Stimulated activated naive CD4-positive, alpha-beta T cell (primary cell): Measurements from ENCODE around the gene SRMS.
A peak's percentile ranks its signal among the peaks of the same experiment; 100 is the strongest.

Source experiments
- DNase-seq, 6 experiments: peaks; one replicate each; lab custom pipeline; 2025; lab: John Stamatoyannopoulos, UW

The SRMS gene

GRCh38 chr20:63539092-63539430 is 8.5 kb downstream of the SRMS start:
- no peak for DNase-seq

GRCh38 chr20:63538204-63539091 is 9.1 kb downstream of the SRMS start:
- DNase-seq: peak in 4 of 6 experiments; percentile 56 to 68 (median 62)

GRCh38 chr20:63537525-63538203 is 9.9 kb downstream of the SRMS start:
- DNase-seq: peak; percentile 83 to 93 (median 89)

- DNase-seq: peak in 2 of 6 experiments; percentile 10 to 35
Measured at GRCh38 chr20:63536997-63537524, 10.5 kb downstream of the SRMS start, which contains the start of gene PTK6. Gene PTK6, minus strand, starts transcription at chr20:63537376. Its CDS starts 62 bp downstream, at chr20:63537314.

- DNase-seq: no peak
Measured at GRCh38 chr20:63536241-63536977, 11.1 kb downstream of the SRMS start.

- DNase-seq: no peak
Measured at GRCh38 chr20:63534831-63535651, 12.5 kb downstream of the SRMS start.

- DNase-seq: no peak
Measured at GRCh38 chr20:63534427-63534830, 13.1 kb downstream of the SRMS start.

- DNase-seq: no peak
Measured at GRCh38 chr20:63533871-63534393, 13.6 kb downstream of the SRMS start.

- no peak for DNase-seq
Measured at GRCh38 chr20:63533388-63533787, 14.2 kb downstream of the SRMS start.

GRCh38 chr20:63532449-63532971 is 15.0 kb downstream of the SRMS start:
- DNase-seq: no peak

- no peak for DNase-seq
Measured at GRCh38 chr20:63531686-63532448, 15.7 kb downstream of the SRMS start.

GRCh38 chr20:63530788-63531160 is 16.8 kb downstream of the SRMS start:
- no peak for DNase-seq

- no peak for DNase-seq
Measured at GRCh38 chr20:63529861-63530787, 17.4 kb downstream of the SRMS start.

GRCh38 chr20:63529180-63529860 is 18.2 kb downstream of the SRMS start:
- no peak for DNase-seq

- peak in 1 of 6 experiments; percentile 27 for DNase-seq
Measured at GRCh38 chr20:63527184-63527583, 20.4 kb downstream of the SRMS start.

GRCh38 chr20:63525971-63526370 is 21.6 kb downstream of the SRMS start:
- DNase-seq: peak in 1 of 6 experiments; percentile 33

- DNase-seq: peak in 1 of 6 experiments; percentile 48
Measured at GRCh38 chr20:63525185-63525584, 22.4 kb downstream of the SRMS start.

- DNase-seq: no peak
Measured at GRCh38 chr20:63522981-63523611, 24.5 kb downstream of the SRMS start.
